LNCaP clone FGC (cell line): ENCODE measurements around the gene LY9.
"Not testable (repeated sequence)": the region's sequence is repeated elsewhere in the genome, so short reads cannot be mapped to it uniquely, and the experiment has no call there.

Source experiments
- DNase-seq: peaks from one replicate; pipeline ENCODE4 v3.0.0-alpha.2; 2011; ENCODE audit warnings: low read depth
- H3K4me3 ChIP-seq: 2 replicates; pipeline ENCODE4 v1.5.1; 2011; ENCODE audit warnings: mild to moderate bottlenecking, low read depth, low read length, control low read depth
- TF ChIP-seq, protein P1 (sequence below): IDR thresholded peaks from 2 replicates; pipeline ENCODE4 v1.5.1; 2012; ENCODE audit warnings: mild to moderate bottlenecking; ENCODE audit not compliant: control insufficient read depth, insufficient read depth; ENCODE audit errors: extremely low read depth

The LY9 gene

GRCh38 chr1:160874935-160875334, 79.0 kb downstream of the LY9 start:
- TF ChIP-seq, protein P1, sequence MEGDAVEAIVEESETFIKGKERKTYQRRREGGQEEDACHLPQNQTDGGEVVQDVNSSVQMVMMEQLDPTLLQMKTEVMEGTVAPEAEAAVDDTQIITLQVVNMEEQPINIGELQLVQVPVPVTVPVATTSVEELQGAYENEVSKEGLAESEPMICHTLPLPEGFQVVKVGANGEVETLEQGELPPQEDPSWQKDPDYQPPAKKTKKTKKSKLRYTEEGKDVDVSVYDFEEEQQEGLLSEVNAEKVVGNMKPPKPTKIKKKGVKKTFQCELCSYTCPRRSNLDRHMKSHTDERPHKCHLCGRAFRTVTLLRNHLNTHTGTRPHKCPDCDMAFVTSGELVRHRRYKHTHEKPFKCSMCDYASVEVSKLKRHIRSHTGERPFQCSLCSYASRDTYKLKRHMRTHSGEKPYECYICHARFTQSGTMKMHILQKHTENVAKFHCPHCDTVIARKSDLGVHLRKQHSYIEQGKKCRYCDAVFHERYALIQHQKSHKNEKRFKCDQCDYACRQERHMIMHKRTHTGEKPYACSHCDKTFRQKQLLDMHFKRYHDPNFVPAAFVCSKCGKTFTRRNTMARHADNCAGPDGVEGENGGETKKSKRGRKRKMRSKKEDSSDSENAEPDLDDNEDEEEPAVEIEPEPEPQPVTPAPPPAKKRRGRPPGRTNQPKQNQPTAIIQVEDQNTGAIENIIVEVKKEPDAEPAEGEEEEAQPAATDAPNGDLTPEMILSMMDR = no peak
- no peak for DNase-seq
- no peak overlapping the region for H3K4me3 ChIP-seq

- H3K4me3 ChIP-seq, DNase-seq: not testable (repeated sequence)
These were observed 79.6 kb downstream of the LY9 start for GRCh38 chr1:160875591-160875990.

GRCh38 chr1:160876311-160876710, 80.3 kb downstream of the LY9 start:
- TF ChIP-seq, protein P1 = no peak
- DNase-seq = no peak
- no peak overlapping the region for H3K4me3 ChIP-seq

- no peak overlapping the region for H3K4me3 ChIP-seq
- DNase-seq = no peak
- TF ChIP-seq, protein P1 = peak; percentile 18; the same call in 1 of the 2 replicates
These were observed 81.2 kb downstream of the LY9 start for GRCh38 chr1:160877221-160877620.
